Thyroid gland (tissue), 4 donors: ENCODE results near the gene STK31. TPM values are rescaled to one million over a fixed set of nuclear protein-coding genes. Genes with fewer than 3 reads are reported as not detected.

Source experiments
- DNase-seq, 2 donors: peaks; one replicate each; pipeline ENCODE4 v3.0.0-alpha.2; 2019
- H3K27ac ChIP-seq, 3 donors: fragments of 200-600 bp; sonication (generic); 1 replicate in 2 of 3; 2 replicates in 1 of 3; pipeline ENCODE4 v1.5.1; 2016 to 2019; ENCODE audit warnings: mild to moderate bottlenecking in 1 of 3, moderate library complexity in 1 of 3
- H3K27me3 ChIP-seq: fragments of 200-600 bp; sonication (generic); one replicate; pipeline ENCODE4 v1.5.1; 2019
- H3K36me3 ChIP-seq, 2 donors: fragments of 200-600 bp; sonication (generic); one replicate each; pipeline ENCODE4 v1.5.1; 2016 to 2019
- H3K4me1 ChIP-seq, 2 donors: fragments of 200-600 bp; sonication (generic); one replicate each; pipeline ENCODE4 v1.5.1; 2017 to 2019
- H3K4me3 ChIP-seq, 3 donors: fragments of 200-600 bp; sonication (generic); replicated peaks in 1 of 3; 1 replicate in 2 of 3; 2 replicates in 1 of 3; pipeline ENCODE4 v1.5.1; 2016; ENCODE audit warnings: mild to moderate bottlenecking in 1 of 3
- H3K9me3 ChIP-seq: fragments of 200-600 bp; sonication (generic); one replicate; pipeline ENCODE4 v1.5.1; 2017
- POLR2A ChIP-seq, 2 donors: fragments of 450-650 bp; IDR thresholded peaks; one replicate each; pipeline ENCODE4 v1.6.1; 2017; ENCODE audit warnings: antibody characterized with exemption in 2 of 2, mild to moderate bottlenecking in 2 of 2, moderate library complexity in 1 of 2
- WGBS, 2 donors: methylation state at CpG; one replicate each; pipeline ENCODE4 v1.1.5; 2017; 5-methylcytosine and 5-hydroxymethylcytosine counted together
- intact Hi-C: fragments of 100-400 bp; cut with DNase I; formaldehyde crosslinking; loops from one replicate; pipeline ENCODE4 v1.15.1; 2023
- total RNA-seq, 4 donors: library from RNA; depleted of rRNA; stranded (reverse); fragments of >200 nt; gene quantifications; one replicate each; pipeline ENCODE4 v1.2.3, GENCODE V29; 2016
- TF ChIP-seq, protein P1 (sequence below), 6 experiments: fragments of 200-600 bp in 3 of 6; fragments of 450-650 bp in 3 of 6; sonication (generic) in 3 of 6; IDR thresholded peaks; one replicate each; pipeline ENCODE4 v1.5.1; 2016 to 2019; ENCODE audit warnings: antibody characterized with exemption in 6 of 6, mild to moderate bottlenecking in 2 of 6, inconsistent platforms in 1 of 6, moderate library complexity in 1 of 6

The STK31 gene
- total RNA-seq, 4 donors from 2014 or later: 0.27 to 2.3 (median 0.70) TPM

DNA sequence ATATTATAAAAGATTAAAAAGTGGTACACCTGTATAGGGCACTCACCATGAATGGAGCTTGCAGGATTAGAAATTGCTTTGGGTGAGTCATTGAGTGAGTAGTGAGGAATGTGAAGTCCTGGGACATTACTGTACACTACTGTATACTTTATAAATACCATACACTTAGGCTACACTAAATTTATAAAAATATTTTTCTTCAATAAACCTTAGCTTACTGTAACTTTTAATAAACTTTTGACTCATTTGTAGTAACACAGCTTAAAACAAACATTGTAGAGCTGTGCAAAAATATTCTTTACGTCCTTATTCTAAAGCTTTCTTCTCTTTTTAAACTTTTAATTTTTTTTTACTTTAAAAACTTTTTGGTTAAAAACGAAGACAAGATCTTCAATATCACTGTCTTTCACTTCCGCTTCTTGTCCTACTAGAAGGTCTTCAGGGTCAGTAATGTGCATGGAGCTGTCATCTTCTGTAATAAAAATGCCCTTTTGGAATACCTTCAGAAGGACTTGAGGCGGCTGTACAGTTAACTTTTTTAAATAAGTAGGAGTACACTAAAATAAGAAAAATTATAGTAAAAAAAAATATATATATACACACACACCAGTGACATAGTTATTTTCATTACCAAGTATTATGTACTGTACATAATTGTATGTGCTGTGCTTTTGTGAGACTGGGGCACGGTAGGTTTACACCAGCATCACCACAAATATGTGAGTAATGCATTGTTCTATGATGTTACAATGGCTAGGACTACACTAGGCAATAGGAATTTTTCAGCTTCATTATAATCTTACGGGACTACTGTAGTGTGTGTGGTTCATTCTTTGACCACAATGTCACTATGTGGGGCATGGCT, 3.5 kb downstream of the STK31 start:
- intact Hi-C loops: loop anchor here (2.0 kb wide), 1 partner anchor 143 kb away; no protein-coding TSS in a partner anchor
- no peak for DNase-seq
- no peak for TF ChIP-seq POLR2A (IDR thresholded peaks at IDR 0.05)
- TF ChIP-seq, protein P1, sequence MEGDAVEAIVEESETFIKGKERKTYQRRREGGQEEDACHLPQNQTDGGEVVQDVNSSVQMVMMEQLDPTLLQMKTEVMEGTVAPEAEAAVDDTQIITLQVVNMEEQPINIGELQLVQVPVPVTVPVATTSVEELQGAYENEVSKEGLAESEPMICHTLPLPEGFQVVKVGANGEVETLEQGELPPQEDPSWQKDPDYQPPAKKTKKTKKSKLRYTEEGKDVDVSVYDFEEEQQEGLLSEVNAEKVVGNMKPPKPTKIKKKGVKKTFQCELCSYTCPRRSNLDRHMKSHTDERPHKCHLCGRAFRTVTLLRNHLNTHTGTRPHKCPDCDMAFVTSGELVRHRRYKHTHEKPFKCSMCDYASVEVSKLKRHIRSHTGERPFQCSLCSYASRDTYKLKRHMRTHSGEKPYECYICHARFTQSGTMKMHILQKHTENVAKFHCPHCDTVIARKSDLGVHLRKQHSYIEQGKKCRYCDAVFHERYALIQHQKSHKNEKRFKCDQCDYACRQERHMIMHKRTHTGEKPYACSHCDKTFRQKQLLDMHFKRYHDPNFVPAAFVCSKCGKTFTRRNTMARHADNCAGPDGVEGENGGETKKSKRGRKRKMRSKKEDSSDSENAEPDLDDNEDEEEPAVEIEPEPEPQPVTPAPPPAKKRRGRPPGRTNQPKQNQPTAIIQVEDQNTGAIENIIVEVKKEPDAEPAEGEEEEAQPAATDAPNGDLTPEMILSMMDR (IDR thresholded peaks at IDR 0.05): no peak
- Histone ChIP-seq H3K27ac (no peak overlapping the region), H3K36me3 (no peaks in the 10 kb centered on the region), H3K4me3 (no peak overlapping the region), H3K27me3 (no peaks in the 10 kb centered on the region), H3K4me1 (no peaks in the 10 kb centered on the region), H3K9me3 (no peaks in the 10 kb centered on the region)
- WGBS, 2 donors: 73 to 81% methylated on average over 6 of the region's 6 CpGs

DNA sequence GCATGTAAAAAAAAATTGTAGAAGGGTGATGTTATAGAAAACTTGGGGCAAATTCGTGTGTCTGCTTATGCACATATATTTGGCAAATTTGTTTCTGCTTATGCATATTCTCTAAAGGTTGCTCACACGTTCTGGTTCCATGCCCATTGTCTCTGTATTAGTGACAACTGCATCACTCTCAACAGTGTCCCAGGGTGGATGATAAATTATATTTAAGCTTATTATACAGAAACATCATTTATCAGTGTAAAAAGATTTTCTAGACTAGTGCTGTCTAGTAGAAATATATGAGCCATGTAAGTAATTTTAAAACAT, 4.1 kb downstream of the STK31 start:
- no peak overlapping the region for H3K4me3 ChIP-seq
- H3K27me3 ChIP-seq: no peaks in the 10 kb centered on the region
- 65 to 66% methylated on average over 2 of the region's 2 CpGs for WGBS, 2 donors
- intact Hi-C loops: no loop called here
- no peak overlapping the region for H3K27ac ChIP-seq
- TF ChIP-seq POLR2A (IDR thresholded peaks at IDR 0.05): no peak
- TF ChIP-seq, protein P1 (IDR thresholded peaks at IDR 0.05): no peak
- H3K4me1 ChIP-seq: no peaks in the 10 kb centered on the region
- H3K36me3 ChIP-seq: no peaks in the 10 kb centered on the region
- no peaks in the 10 kb centered on the region for H3K9me3 ChIP-seq
- DNase-seq: no peak

DNA sequence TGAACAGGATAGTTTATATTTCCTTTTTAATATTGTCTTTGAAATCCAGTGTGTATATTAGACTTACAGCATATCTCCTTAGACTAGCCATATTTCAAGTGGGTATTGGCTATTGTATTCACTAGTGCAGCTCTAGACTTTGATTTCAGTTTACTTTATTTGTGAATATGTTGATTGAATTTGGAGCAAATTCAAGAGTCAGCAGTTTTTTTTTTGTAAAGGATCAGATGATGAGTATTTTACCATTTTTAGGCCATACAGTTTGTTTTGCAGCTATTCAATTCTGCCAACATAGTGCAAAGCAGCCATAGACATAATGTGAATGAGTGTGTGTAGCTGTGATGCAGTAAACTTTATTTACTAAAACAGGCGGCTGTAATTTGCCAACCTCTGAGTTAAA, 4.6 kb downstream of the STK31 start:
- H3K9me3 ChIP-seq: no peaks in the 10 kb centered on the region
- 88 to 95% methylated on average over 1 of the region's 1 CpG for WGBS, 2 donors
- H3K36me3 ChIP-seq: no peaks in the 10 kb centered on the region
- DNase-seq: no peak
- intact Hi-C loops: no loop called here
- no peaks in the 10 kb centered on the region for H3K27me3 ChIP-seq
- H3K4me3 ChIP-seq: no peak overlapping the region
- H3K4me1 ChIP-seq: no peaks in the 10 kb centered on the region
- H3K27ac ChIP-seq: no peak overlapping the region
- no peak for TF ChIP-seq POLR2A (IDR thresholded peaks at IDR 0.05)
- TF ChIP-seq, protein P1 (IDR thresholded peaks at IDR 0.05): no peak

DNA sequence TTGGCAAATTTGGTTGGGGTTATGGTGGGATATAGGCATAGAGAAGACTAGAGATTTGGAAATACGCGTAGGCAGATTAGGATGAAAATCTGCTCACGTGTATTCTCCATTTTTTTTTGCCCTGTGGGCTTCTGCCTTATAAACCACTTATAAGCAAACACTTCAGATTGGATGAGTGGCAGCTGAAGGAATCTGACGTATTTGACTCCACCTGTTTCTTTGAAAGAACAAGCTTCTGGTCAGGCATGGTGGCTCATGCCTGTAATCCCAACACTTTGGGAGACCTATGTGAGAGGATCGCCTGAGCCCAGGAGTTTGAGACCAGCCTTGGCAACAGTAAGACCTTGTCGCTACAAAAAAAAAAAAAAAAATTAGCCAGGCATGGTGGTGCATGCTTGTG, 5.1 kb downstream of the STK31 start:
- no peak for TF ChIP-seq POLR2A (IDR thresholded peaks at IDR 0.05)
- TF ChIP-seq, protein P1 (IDR thresholded peaks at IDR 0.05): no peak
- Histone ChIP-seq H3K27ac (no peak overlapping the region), H3K27me3 (no peaks in the 10 kb centered on the region), H3K9me3 (no peaks in the 10 kb centered on the region), H3K4me1 (no peaks in the 10 kb centered on the region), H3K36me3 (no peaks in the 10 kb centered on the region), H3K4me3 (no peak overlapping the region)
- WGBS, 2 donors: 89 to 93% methylated on average over 6 of the region's 6 CpGs
- intact Hi-C loops: no loop called here
- DNase-seq: no peak

DNA sequence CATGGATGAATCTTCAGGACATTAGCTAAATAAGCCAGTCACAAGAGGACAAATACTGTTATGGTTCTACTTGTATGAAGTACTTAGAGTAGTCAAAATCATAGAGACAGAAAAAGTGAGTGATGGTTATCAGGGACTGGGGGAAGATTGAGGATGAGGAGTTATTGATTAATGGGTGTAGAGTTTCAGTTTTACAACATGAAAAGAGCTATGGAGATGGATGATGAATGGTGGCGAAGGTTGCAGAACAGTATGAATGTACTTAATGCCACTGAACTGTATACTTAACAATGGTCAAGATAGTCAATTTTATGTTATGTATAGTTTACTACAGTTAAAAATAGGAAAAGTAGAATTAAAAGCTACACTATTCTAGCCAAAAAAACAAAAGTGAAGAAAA, 7.8 kb downstream of the STK31 start:
- TF ChIP-seq POLR2A (IDR thresholded peaks at IDR 0.05): no peak
- TF ChIP-seq, protein P1 (IDR thresholded peaks at IDR 0.05): no peak
- WGBS, 2 donors: 97 to 98% methylated on average over 1 of the region's 1 CpG
- H3K36me3 ChIP-seq: no peaks in the 10 kb centered on the region
- DNase-seq: no peak
- no peak overlapping the region for H3K4me3 ChIP-seq
- H3K27ac ChIP-seq: no peak overlapping the region
- H3K27me3 ChIP-seq: no peaks in the 10 kb centered on the region
- intact Hi-C loops: no loop called here
- no peaks in the 10 kb centered on the region for H3K9me3 ChIP-seq
- no peaks in the 10 kb centered on the region for H3K4me1 ChIP-seq
